NCI-H345 treated with DMSO at 0.1 percent for 48 hours (cell line): ENCODE results near the gene GABRB1.

Experiments used
- DNase-seq: peaks from one replicate; lab custom pipeline; 2025; ENCODE audit not compliant: unreplicated experiment; lab: John Stamatoyannopoulos, UW

The GABRB1 gene

DNA sequence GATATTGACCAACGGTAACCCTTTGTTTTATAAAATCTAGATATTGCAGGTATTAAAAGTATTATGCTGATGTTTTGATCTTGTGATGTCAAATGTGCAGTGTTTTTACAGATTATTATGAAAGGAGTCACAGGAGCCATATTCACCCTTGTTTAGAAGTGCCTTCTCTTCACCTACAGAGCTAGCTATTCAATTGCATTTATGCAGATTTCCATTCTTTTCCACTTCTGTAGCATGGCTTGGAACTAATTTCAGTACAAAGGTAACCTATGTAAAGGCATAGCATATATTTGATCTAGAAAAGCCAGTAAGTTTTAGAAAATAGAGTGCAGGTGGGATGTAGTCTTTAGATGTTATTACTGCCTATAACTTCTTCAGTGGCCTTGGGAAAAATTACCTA is 176.2 kb downstream of the GABRB1 start:
- no peak for DNase-seq

DNA sequence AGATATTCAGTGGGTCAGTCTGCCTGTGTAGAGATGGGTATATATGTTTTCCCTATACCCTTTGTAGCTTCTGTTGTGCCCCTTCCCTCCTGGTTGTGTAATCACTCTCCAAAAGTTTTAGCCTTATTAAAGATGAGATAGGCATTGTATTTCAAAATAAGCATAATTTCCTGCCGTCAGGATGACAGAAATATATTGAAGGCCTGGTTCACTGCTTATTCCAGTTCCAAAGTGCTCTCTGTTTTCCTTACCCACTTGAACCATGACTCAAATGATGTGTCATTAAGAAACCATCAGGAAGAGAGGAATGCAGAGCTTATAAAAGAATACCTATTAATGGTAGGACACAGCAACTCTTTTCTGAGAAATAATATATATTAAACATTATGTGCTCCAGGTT is 178.5 kb downstream of the GABRB1 start:
- no peak for DNase-seq

DNA sequence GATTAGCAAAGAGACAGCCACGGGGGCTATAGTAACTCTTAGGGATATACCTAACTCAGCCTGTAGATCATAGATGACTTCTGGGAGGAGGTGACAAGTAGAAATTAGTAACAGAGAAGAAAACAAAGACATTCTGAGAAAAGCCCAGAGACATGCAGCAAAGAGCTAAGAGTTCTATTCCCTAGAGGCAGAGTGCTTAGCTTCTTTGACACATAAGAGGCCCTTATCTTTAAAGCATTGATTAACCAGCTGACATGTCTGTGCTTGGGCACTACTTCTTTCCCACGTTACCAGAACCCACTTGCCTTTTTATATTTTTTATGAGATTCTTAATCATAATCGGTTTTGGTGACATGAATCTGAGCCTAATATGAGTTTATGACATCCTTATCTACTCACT is 179.5 kb downstream of the GABRB1 start:
- DNase-seq, result no peak

DNA sequence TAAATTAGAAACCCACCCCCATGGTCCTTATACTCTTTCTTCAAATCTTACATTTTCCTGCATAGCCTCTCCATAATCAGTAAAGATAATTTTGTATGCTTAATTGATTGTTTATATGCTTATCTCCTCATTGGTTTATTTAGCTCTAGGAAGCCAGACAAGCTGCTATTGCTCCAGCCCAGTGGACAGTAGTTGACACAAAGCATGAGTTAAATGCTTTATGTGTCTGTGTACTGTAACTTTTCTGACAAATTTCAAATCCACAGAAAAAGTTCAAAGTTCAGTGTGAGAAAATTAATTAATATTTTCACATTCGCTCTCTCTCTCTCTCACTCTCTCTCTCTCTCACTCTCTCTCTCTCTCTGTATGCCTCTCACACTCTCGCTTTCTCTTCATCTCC is 181.7 kb downstream of the GABRB1 start:
- no peak for DNase-seq

DNA sequence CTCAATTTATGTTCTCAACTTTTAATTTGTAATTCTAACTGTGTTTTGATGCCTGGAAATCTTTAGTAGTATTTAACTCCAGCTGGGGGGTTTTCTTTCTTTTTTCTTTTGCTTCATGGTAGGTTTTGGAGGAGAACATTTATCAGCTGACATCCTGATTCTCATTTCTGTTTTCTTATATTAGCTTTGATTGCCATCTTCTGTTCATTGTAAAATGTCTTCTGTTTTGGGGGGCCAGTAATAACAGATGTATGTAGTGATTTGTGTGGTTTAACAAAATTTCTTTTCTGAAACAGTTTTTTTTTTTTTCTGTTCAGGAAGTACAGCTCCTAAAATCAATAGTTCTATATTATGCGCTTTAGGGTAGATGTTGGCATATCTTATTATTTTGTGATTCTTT is 182.2 kb downstream of the GABRB1 start:
- no peak for DNase-seq

DNA sequence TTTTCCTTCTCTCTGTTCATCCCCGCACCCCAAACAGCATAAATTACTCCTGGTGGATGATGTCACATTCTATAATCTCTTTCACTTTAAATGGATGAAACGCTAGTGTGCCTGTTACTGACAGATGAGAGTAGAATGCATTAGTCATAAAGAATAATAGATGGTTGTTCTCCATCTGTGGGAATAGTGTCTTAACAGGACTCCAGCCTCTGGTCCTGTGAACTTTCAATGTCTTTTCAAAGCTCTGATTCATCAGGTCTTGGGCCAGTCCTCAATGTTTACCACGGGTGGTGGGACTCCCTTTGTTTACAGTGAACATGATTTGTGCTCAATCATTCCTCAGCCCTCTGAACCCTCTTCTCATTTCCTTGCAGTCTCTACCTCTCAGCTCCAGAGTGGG is 182.6 kb downstream of the GABRB1 start:
- no peak for DNase-seq

DNA sequence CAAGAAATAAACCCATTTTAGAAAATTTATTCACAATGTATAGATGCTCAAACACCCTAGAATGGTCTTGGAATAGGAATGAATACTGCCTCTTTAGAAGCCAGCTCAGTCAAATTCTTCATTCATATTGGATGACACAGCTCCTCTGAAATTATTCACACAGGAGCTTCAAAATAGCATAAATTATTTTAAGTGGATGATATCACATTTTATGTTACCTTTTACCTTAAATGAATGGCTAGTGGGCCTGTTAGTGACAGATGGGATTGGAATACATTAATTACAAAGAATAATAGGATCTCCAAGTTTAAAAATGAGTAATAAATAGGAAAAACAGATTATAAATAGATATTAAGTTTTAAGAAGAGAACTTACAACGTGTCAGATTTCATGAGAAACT is 184.4 kb downstream of the GABRB1 start:
- DNase-seq, result no peak

DNA sequence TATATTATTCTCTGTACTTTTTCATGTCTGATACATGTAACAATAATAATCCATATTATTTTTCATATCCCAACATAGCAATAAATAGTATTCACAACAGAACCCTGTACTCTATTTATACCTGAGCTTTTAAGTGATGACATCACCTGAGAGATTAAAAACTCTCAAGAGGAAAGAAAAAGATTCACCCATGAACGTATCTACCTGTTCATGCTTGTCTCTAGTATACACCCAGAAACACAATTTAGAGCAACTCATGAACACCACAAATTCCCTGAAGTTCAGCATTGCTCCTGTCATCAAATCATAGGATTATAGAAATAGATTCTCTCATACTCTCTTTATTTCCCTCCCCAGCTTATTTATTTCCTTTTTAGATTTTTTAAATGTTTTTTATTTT is 185.9 kb downstream of the GABRB1 start:
- no peak for DNase-seq

DNA sequence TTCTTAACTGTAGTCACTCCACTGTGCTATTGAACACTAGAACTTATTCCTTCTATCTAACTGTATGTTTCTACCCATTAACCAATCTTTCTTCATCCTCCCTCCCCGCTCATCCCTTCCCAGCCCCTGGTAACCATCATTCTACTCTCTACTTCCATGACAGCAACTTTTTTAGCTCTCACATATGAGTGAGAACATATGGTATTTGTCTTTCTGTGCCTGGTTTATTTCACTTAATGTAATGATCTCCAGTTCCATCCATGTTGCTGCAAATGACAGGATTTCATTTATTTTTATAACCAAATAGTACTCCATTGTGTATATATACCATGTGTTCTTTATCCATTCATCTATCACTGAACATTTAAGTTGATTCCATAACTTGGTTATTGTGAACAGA is 186.5 kb downstream of the GABRB1 start:
- DNase-seq, result no peak

DNA sequence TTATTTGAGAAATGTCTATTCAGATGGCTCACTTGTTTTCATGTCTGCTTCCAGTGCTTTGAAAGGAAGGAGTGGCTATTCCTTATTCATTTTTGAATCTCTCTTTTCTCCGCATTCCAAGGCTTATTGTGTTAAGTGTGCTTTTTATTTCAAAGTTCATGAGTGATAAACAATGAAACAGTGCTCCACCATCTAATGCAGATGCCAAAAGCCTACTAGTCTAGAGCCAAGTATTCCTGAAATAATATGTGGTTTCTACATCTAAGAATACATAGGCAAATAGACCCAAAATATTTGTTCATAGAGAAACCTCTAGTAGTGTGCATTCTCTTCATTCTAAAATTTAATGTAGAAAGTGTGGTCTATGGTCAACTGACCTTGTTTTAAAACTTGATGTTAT is 187.3 kb downstream of the GABRB1 start:
- no peak for DNase-seq

DNA sequence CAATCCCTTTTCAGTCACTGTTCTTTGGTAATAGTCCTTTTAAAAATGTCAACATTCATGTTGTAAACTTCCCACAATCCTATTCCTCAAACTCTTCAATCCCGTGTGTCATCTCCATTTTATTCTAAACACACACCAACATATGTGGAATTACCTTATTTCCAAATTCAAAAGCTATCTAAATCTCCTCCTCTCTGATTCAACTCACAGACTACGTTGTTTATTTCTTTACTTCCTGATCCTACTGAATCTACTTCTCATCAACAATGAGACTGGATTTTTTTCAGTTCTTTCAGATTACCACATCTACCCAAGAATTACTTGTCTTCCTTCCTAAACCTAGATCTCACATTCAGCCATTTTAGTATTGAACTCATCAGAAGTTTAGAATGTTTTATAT is 188.2 kb downstream of the GABRB1 start:
- DNase-seq, result no peak

DNA sequence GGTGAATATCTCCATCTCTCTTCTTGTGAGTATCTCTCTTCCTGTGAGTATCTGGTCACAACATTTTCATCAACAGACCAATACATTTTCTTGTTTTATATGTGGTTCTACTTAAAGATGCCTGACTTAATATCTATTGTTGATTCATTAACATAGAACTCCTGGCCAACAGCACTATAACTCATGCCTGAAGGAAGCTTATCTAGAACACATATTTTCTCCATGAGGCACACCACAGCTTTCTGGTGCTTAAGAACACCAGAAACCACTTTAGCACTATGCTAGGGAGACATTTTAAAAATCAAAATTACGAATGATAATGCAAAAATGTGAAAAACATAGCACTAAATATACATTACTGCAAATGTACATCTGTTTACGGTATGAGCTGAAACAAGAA is 190.4 kb downstream of the GABRB1 start:
- no peak for DNase-seq

DNA sequence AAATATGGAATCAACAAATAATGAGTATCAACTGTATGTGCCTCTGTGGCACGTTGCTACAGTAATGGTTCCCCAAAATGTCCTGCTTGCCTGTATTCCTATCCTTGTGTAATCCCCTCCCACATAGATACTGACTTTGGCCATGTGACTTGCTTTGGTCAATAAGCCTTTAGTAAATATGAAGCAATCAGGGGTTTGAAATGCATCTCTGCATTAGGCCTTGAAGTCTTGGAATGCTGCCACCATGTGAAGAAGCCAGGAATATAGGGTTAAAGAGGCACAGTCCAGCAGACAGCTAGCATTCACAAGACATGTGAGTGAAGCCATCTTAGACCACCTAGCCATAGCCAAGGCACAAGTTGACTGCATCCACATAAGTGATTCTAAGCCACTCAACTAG is 190.9 kb downstream of the GABRB1 start:
- DNase-seq, result no peak

DNA sequence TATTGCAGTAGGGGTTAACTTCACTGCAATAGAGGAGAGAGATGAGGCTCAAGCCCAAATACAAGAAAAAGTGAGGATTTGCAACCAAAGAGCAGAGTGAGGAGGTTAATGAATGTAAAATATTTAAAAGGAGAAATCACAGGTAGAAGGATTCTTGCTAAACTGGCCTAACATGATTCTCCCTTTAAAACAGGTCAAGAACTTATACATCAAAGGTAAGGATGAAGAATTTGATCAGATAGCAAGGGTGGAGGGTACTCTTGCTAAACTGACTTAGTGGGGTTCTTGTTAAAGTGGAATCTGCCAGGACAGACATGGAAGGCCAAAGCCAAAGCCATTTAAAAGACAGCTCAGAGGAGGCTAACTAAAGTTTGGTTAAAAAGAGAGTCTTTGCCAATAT is 193.0 kb downstream of the GABRB1 start:
- DNase-seq, result no peak

DNA sequence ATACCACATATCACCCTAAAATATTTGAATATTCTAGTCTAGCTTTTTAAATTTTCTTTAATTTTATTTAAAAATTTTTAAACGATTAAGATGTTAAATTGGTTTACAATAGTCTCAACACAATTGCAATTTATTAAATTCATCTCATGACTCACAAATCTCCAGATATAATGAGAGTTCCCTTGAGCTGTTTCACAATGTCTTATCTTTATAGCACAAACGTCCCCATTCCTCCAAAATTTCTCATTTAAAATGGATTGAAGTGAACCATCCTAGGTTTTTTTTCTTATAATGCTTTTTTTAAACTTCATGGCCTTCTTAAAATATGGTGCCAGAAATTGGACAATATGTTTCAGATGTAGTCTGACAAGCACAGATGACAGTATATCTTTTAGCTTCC is 204.4 kb downstream of the GABRB1 start:
- no peak for DNase-seq

DNA sequence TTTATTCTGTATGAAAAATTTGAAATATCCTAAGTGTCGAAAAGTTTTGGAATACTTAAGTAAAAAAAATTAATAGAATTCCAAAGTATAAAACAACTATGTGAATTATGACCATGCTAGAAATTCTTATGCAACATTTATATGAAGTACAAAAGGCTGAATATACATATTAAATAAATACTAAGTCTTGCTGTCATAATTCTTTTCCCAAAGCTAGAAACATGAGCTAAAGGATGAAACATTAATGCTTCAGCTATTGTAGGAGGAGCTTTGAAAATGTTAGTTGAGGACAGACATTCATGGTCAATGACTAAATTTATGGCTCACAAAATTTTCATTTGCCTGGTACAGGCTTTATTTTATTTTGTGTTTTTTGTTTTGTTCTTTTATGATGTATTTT is 207.3 kb downstream of the GABRB1 start:
- DNase-seq, result no peak

DNA sequence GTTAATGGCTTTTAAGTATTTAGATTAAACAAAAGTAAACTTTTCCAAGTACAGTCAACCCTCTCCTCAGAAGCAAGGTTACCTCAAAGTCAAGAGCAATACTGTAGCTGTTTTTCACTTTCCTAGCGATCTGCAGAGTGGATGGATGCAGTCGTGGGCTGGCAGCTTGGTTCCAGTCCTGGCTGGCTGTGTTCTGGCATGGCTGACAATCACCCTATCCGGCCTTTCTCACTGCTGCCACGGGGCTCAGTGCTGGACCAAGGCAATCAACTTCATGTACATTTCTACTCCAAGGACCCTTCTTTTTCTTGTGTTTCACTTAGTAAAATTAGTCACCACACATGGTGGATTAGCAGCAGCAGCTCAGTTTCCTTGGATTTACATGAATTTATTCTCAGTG is 208.3 kb downstream of the GABRB1 start:
- DNase-seq, result no peak

DNA sequence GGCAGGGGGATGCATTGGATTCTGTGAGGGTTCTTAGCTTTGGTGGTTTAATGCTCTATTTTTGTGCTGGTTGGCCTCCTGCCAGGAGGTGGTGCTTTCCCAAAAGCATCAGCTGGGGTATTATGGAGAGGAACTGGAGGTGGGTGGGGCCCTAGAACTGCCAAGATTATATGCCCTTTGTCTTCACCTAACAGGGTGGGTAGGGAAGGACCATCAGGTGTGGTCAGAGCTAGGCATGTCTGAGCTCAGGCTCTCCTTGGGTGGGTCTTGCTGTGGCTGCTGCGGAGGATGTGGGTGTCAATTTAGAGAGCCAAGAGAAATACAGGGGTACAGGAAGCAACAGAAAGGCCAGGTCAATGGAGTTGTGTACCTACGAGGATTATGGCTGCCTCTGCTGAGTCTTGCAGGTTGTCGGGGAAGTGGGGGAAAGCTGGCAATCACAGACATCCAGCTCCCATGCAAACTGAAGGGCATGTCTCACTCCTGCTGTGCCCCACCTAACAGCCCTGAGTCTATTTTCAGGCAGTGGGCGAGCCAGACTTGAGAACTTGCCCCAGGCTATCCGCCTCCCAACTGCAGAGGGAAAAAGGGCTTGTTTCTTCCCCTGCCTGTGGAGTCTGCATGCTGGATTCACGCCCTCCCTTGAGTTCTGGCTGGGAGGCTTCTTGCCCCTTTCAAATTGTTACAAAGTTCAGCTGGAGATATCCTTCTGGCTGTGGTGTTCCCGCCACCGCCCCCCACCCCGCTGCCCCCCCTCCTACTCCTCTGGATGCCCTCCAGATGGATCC is 220.2 kb downstream of the GABRB1 start:
- no peak for DNase-seq

DNA sequence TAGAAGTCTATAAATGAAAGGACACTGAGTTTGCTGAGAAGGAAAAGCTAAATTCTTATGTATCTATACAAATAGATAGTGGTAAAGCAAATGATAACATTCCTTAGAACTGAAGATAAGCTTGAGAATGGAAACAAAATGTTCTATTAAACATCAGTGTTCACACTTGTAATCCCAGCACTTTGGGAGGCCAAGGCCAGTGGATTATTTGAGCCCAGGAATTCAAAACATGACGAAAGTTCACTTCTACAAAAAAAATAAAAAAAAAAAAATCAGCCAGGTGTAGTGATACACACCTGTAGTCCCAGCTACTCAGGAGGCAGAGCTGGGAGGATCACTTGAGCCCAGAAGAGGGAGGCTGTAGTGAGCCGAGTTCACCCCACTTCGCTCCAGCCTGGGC is 232.4 kb downstream of the GABRB1 start:
- no peak for DNase-seq

DNA sequence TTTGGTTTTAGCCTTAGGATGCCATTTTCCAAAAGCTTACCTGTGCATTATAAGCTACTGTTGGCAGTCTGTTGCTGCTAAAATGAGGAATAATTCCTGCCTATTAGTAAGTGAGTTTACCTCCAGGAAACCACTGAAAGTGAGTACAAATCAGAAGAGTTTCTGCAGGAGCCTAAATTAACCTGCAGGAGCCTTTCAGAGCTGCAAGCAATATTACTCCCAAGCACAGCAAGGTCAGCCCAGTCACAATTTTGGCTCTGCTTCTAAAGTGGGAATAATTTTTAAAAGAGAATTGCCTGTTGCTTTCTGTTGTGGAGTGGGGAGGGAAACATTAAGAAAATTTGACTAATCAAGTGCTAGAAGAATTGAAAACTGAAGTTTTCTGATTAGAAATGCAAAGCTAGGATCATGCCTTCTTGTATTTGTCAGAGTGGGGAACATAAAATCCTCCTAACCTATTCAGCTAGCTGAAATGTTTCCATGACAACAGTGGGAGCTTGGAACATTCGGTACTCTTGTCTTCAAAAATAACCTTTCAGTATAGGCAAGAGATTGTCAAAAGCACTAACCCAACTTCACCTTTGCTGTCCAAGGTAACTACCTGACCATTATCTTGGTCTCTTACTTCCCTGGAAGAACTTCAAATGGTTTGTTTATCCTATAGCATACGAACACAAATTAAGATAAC is 239.0 kb downstream of the GABRB1 start:
- no peak for DNase-seq

DNA sequence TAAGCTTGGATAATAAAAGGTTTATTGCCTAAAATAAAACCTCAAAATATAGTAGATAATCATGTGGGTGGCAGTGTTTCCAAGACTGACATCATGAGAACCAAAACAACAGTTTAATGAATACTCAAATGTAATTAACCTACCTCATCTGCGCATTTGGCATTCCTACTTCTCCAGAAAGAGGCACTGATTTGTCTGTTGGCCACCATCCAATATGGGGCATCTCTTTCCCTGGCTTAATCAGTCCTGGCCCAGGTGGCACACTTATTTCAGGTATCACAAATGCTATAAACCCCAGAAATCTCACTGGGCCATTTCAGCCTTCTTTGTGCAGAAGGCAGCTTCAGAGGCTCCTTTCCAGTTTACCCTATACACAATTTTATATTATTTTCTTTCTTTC is 239.9 kb downstream of the GABRB1 start:
- DNase-seq, result no peak

DNA sequence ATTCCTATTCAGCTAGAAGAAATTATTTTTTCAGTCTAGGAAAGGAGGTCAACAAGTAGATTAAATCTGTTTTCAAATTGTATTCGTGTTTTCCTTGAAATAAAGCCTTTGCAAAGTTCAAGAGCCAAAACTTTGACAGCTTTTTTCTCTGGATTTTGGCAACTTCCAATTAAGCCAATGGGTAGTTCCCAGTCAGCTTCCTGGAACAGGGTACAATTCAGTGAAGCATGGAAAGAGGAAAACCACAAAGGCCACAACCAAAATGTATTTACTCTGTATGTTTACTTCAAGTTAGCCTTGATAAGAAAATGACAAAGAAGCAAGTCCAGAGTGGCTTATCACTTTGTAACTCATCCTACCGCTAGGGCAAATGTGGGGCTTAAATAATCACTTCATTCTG is 243.5 kb downstream of the GABRB1 start:
- no peak for DNase-seq

DNA sequence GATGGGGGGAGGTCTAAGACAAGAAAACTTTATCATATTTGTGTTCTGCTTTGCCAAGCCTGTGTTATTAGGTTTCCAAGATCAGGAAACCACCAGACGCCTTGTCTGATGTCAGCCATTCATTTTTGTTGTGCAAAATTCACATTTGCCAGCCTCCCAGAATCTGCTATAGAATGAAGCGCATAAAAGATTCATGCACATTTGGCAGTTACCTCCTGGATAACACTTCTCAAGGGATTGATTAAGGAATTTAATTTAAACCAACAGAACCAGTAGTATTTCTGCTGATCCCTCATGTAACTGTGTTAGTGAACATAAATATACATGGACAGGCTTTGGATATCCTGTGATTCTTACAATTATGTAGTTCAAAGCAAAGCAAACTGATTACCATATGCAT is 244.2 kb downstream of the GABRB1 start:
- DNase-seq, result no peak
